Activated T-helper 1 cell treated with anti-CD3 and anti-CD28 coated beads, Interleukin-2, amount 50 U/mL, for 16 hours (primary cell): Measurements from ENCODE around the gene RAP1GAP.

Experiments used
- DNase-seq, 2 donors: peaks; one replicate each; pipeline ENCODE4 v3.0.0-alpha.2; 2020; ENCODE audit warnings: low read depth in 1 of 2, low spot score in 1 of 2

Gene RAP1GAP

DNA sequence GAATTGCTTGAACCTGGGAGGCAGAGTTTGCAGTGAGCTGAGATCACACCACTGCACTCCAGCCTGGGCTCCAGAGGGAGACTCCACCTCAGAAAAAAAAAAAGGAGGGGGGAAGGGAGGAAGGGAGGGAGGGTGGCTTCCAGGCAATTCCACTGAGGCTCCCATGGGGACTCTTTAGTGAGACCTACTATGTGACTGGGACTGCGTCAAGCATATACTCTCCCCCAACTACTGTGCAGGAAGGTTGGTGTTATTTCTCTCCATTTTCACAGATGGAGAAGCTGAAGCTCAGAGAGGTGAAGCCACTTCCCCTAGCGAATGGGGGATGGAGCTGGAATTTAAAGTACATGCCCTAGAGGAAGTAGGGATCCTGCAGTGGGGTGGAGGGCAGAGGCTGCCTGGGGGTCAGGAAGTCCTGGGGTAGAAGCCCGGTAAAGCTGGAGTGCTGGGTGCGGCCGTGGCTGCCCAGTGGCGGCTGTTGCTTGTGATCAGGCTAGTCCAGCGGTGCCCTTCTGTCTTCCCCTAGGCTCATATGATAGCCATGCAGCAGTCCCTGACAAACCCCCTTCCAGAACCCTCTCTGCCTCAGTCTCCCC is 40.3 kb downstream of the RAP1GAP start:
- no peak for DNase-seq

DNA sequence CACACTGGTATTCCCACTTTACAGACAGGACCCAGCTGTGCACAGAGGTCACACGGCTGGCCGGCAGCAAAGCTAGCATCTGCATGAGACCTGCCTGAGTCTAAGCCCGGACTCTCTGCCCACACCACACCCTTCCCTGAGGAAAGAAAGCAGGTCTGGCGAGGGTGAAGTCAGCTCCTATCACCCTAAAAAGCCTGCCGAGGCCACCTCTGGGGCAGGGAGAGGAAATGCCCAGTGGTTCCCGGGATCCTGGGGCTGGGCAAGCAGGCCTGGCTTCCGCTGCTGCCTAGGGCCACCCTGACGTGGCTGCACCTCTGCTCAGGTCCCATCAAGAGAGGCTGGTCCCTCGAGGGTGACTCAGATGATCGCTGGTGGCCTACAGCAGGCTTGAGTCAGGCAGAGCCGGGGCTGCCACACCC is 42.2 kb downstream of the RAP1GAP start:
- no peak for DNase-seq

DNA sequence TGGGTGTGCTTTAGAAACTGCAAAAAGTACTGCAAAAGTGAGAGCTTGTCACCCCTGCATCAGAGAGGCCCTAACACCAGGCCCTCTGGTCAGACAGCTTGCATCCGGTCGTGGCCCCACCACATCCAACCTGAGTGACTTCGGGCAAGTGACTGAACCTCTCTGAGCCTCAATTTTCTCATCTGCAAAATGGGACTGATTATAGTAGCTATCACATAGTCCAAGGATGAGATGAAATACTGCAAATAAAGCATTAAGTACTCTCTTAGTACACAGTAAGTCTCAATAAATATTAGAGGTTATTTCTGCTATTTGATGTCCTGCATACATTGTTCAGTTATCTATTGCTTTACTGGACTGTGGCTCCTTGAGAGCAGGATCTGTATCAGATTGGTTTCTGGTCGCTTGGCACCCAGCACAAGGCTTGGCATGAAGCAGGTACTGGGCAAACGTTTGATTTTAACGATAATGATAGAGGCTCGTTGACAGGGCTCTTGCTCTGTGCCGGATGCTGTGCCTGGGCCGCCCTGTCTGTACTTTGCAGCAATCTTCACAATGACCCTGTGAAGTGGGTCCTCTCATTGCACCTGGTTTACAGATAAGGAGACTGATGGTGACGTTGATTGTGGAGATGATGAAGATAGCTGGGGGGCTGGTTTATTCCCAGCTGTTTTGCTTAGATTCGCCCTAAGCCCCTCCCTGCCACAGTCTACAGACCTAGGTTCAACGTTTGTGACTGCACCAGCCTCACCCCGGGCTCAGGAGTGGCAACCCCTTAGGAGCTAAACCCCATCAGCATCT is 43.6 kb downstream of the RAP1GAP start:
- no peak for DNase-seq

DNA sequence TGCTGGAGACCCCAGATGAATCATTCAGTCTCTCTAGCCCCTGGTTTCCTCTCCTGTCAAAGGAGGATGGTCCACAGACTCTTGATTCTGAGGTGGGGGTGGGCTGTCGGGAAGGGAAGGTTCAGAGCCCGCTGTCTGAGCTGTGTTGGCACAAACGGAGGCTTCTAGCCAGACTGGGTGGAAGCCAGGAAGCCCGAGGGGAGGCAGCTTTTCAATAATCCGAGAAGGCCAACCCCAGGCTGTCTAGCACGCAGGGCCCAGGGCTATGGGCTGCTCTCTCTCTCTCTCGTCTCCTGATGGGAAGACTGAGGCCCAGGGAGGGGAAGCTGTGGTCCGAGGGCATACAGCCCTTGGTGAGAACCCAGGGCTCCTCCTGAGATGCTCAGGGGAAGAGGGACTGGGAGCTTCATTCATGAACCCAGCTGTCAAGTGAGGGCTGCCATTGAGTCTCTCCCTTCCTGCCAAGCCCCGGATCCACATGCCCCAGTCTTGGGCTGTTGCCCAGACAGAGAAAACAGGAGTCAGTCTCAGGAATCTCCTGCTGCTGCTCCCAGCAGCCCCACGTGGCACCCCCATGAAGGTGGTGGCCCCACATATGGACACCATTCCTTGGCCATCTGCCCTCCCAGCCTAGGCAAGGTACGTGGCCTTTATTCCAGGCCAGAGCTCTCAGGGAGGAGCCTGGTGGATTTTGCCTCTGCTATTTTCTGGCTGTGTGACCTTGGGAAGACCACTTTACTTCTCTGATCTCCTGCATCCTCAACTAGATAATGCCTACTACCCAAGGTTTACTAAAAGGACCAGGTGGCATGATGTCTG is 44.4 kb downstream of the RAP1GAP start:
- DNase-seq = no peak

DNA sequence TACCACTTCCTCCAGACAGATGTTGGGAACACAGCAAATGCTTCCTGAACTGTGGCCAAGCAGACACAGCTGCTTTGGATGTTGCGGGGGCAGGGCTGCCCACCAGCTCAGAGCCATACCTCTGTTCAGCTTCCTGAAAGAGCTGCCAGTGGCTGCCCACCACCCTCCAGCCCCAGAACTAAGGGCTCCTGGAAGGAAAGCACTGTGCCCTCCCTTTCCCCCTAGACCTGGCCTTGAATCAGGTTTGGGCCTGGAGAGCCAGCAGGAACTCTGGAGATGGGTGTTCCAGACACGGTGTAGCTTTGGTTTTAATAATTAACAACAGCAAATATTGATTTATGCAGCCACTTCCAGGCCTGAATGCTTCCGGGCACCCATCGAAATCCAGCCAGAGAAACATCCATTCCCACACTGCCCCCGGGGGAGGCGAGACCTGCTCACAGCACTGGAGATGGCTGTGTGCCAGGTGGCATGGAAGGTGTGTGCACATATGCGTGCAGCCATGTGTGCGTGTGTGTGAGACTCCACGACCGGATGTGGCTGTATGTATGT is 45.7 kb downstream of the RAP1GAP start:
- DNase-seq = no peak

DNA sequence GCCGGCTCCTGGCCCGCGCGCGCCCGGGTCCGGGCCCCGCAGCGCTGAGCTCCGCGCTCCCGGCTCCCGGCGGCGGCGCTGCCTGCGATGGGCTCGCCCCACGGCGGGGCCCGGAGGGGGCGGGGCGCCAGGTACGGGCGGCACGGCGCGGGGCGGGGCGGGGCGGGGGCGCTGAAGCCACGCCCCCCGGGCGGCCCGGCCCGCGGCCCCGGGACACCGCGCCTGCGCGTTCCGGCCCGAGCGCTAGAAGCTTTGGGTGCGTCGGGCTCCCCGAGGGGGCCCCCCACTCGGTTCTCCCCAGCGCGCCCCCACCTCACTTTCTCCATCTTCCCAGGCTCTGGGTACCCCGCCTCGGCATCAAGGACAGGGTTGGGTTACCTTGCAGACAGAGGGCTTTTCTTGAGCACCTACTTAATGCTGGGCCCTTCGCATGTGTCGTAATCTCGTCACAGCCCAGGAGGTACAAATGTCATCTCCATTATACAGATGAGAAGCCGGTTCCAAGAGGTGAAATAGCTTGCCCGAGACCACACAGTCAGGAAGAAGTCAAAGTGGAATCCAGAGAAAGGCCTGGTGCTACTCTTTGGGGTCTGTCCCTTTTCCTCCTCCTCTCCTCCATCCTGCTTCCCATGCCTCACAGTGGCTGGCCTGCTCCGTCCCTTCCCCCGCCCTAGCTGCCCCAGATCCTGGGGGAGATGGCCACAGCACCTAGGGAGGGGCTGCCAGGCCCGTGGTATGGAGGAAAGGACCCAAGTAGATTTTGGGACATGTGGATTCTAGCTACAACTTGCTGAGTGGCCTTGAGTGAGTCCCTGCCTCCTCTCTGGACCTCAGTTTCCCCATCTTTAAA is 46.5 kb downstream of the RAP1GAP start:
- peak; percentile 10 to 32 for DNase-seq

DNA sequence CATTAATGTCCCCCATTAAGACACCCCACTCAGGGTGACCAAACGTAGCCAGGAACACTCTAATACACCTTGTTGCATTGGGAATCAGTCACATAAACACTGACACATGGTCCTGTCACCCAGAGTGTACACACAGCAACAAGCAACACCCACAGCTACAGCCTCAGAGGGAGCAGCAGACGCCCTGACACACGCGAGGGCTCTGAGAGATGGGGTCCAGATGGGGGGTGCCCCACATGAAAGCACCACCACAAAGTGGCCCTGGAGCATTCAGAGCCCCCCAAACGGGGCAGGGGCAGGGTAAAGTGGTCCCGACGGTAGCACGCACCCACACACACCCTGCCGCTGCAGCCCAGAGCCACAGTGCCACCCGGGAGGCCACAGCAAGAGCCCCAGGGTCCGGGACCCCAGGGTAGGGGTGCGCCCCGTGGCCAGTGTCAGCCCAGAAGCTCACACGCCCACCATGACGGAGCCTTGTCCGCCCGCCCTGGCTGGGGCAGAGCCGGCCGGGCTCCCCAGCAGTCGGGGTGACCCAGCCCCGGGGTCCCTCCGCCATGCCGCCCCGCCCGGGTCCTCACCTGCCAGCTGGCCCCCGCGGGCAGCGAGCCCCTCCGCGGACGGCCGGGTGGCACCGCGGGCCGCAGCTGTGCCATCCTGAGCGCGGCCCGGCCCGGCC is 47.3 kb downstream of the RAP1GAP start:
- no peak for DNase-seq

DNA sequence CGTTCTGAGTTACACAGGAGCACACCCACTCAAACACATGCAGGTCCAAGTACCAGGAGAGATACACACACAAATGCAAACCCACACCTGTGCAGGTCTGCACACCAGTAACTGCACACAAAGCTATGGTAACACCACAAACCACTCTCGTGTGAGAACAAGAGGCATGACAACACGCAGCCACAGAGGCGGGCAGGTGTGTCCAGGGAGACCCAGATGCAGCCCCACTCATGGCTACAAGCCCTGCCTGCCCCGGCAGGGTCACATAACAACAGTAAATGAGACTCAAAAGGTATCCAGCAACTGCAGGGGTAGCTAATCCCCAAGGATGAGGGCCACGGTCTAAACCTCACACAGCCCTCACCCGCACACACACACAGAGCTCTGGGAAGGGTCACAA is 48.1 kb downstream of the RAP1GAP start:
- no peak for DNase-seq

DNA sequence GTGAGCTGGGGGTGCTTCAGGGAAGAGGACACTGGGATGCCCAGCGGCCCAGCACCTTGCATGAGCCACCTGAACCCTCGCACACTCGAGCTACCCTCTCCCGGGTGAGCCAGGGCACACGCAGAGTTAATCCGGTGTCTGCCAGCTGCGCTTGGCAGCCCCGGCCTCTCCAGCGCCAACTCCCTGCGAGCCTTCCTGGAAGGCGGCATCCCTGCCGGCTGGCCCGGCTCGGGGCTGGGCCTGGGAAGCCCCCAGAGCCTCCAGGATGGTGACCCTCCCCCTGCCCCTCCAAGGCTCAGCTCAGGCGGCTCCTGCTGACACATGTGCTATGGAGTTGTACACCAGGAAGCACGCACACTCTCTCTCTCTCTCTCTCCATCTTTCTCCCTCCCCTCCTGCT is 48.7 kb downstream of the RAP1GAP start:
- DNase-seq = no peak

DNA sequence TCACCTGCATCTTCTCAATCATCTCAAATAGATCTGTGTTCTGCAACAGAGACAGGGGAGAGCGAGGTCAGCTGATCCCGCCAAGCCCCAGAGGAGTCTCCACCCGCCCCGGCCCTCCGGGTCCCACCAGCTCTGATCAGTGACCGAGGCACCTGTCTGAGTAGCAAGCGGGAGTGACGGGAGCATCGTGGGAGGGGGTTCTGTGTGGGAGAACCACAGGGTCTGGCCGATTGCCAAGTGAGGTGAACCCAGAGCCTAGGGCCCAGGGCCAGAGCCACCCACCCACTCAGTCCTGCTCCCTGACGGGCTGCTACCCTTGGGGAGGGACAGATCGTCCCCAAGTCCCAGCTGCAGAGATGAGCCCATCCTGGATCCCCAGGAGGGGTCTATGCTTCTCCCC is 49.1 kb downstream of the RAP1GAP start:
- DNase-seq = no peak

DNA sequence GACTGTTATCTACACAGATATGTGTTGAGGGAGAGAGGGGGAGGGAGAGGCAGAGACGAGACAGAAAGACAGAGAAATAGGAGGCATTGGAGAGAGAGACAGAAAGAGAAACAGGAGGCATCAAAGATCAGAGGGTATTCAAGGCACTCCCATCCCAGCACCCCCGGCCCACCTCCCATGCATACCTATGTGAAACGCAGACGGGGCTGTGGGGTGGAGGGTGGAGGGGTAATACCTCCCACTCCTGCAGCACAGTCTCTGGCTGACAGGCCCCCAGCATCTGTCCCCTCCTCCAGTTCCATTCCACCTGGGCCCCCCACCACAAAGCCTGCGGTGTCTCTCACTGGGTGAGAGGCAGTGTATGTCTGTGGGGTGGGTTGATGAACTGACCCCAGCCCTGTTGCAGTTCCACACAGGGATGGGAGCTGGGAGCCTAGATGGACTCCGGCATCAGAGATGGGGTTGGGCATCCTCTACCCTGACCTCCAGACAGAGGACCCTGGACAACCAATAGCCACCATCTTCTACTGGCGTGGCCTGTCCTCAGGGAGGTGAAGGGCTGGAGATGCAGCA is 49.7 kb downstream of the RAP1GAP start:
- no peak for DNase-seq

DNA sequence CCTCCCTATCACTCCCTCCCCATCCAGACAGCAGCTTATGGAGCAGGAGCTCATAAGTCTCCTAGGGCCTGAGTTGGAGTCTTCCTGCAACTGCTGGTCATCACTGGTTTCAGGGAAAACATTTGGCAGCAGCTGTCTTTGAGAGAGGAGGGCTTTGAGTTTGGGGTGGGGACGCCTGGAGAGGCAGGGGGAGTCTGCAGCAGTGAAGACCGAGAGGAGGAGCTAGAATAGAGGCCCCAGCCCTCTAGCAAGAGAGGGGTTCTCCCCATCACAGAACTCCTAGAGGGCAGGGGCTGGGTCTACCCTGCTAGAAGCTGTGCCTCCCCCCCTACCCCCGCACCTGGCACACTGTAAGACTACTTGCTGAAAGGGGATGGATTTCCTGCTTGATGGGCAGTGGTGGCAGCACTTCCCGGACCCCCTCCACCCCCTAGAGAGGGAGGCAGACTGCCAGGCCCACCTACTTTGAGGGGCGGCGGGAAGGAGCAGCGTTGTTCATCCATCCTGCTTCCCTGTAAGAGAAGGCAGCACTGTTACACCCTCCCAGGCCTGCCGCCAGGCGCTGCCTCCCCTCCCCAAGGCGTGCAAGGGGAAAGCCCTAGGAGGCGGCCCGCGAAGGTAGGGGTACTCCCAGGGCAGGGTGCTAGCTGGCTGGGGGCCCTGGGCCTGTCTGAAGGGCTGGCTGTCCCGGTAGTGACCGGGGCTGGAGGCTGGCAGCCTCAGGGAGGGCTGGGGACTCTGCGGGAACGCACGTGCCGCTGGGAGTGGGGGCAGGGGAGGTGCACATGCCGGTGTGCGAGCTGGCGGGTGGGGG is 50.4 kb downstream of the RAP1GAP start:
- DNase-seq = no peak

DNA sequence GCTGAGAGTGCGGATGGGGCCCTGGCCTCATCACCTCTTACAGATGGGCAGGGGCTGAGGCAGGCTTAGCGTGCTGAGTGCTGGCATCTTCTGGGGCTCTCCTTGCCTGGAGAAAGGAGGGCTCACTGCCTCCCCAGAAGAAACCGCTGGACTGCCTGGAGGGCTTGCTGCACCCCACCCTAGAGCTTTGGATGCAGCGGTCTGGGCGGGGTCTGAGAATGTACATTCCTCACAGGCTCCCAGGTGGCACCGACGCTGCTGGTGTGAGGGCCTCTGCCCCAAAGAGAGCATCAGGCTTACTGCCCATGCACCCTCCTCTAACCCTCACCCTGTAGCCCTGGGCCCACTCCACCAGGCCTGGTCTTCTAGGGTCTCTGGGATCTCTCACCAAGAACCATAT is 51.1 kb downstream of the RAP1GAP start:
- no peak for DNase-seq

DNA sequence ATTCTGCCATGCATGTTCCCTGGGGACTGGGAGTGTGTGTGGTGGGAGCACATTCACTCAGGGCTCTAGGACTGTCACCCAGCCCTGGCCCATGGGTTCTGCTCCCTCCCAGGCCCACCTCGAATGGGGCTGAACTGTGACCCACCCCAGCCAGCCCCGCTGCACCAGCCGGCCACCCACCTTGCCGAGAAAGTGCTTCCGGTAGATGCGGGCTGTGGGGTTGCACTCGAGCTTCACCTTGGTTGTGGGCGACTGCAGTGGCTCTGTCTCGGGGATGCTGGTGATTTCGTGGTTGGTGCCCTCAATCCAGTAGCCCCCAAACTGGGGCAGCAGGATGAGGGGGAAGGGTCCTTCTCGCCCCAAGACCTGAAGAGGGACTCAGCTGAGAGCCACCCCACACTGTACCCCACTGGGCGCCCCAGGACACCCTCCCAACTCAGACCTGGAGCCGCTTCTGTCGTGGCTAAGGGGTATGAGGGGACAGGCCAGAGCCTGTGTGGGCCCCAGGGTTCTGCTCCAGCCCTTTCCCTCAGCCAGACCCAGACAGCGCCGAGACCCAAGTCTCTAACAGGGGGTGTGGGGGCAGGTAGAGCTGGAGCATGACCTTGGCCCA is 51.9 kb downstream of the RAP1GAP start:
- no peak for DNase-seq

DNA sequence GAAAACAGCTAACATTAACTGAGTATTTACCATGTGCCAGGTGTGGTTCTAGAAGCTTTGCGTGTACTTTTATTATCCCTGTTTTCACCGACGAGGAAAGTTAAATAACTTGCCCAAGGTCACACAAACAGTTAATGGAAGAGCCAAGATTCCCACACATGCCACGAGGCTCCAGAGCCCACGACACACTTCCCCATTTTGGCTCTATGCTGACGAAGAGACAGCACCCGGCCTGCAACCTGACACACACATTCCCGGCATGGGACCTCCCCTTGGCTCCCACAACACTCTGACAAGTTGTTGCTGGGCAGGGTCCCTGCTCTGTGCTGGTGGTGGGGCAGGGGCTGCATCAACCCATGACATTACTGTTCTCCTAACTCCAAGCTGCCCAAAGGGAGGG is 52.8 kb downstream of the RAP1GAP start:
- DNase-seq = no peak

DNA sequence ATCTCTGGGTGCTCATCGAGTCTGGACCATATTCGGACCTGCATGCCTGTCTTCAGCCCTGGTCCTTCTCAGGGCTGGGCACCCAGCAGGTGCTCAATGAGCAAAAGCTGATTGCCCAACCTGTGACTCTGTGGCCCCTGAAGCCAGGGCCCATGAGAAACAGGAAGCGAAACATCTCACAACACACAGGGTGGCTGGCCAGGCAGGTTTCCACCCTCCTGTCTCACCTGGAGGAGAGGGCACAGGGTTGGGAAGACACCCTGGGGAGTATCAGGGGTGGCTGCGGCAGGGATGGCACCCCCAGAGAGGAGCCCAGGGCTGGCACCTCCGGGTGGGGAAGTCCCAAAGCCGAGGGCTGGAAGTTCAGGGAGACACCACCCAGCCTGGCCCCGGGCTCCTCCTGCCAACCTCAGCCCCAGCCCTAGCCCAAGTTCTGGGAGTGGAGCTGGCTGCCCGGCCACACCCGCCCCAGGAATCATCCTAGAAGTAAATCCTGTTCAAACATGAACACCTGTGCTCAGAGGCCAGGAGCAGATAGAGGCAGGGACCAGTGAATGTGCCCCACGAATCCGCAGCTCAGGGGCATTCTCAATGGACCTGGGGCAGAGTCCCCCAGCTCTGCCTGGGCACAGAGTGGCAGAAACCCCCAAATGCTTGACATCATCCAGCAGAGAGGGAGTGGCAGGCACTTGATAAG is 54.6 kb downstream of the RAP1GAP start:
- no peak for DNase-seq

DNA sequence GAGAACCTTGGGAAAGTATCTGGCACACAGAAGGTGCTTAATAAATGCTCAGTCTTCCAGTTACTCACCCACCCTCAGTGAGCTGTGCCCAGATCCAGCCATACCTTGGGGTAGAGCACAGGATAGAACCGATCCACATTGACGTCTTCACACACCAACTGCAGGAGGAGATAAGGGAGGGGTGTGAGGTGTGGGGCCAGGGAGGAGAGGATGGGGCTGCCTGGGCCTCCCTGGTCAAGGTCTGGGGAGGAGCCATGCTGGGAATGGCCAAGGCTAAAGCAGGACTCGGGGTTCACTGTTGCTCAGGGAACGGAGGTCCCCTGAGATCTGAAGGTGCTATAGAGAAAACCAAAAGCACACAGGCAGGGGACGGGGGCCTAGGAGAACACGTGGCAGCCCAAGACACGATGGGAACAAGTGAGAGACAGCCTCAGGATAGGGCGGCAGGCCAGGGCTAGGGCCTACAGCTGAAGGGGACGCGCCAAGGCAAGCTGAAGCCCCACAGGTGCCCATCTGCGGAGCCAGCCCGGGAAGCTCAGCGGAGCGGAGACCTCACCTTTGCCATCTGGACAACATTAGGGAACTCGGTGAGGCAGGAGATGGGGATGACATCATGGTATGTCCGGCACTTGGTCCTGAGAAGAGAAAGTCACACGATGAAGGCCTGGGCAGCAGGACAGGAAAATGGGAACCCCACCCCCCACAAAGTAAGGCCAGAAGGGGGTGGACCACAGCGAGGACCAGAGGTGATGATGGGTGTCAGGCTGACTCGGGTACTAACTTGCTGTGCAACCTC is 55.9 kb downstream of the RAP1GAP start:
- DNase-seq = no peak
